Ishikawa (cell line): ENCODE data around the gene CORO2B.

Source experiments
- CEBPB ChIP-seq: IDR thresholded peaks from 2 replicates; pipeline ENCODE4 v1.6.1; 2012
- CREB1 ChIP-seq: IDR thresholded peaks from 2 replicates; pipeline ENCODE4 v1.6.1; 2012; ENCODE audit warnings: low read depth
- EGR1 ChIP-seq: IDR thresholded peaks from 2 replicates; pipeline ENCODE4 v1.6.1; 2012
- EP300 ChIP-seq: IDR thresholded peaks from 2 replicates; pipeline ENCODE4 v1.6.1; 2012; ENCODE audit warnings: borderline replicate concordance
- FOXM1 ChIP-seq: IDR thresholded peaks from 2 replicates; pipeline ENCODE4 v1.6.1; 2012; ENCODE audit warnings: low read depth, borderline replicate concordance
- MAX ChIP-seq: IDR thresholded peaks from 2 replicates; pipeline ENCODE4 v1.6.1; 2012
- NFIC ChIP-seq: IDR thresholded peaks from 2 replicates; pipeline ENCODE4 v1.6.1; 2012
- RAD21 ChIP-seq: IDR thresholded peaks from 2 replicates; pipeline ENCODE4 v1.6.1; 2012; ENCODE audit warnings: low read depth
- TAF1 ChIP-seq: IDR thresholded peaks from 2 replicates; pipeline ENCODE4 v1.6.1; 2012; ENCODE audit warnings: low read depth, mild to moderate bottlenecking
- TCF12 ChIP-seq: IDR thresholded peaks from 2 replicates; pipeline ENCODE4 v1.6.1; 2012; ENCODE audit warnings: low read depth
- TEAD4 ChIP-seq: IDR thresholded peaks from 2 replicates; pipeline ENCODE4 v1.6.1; 2012
- USF1 ChIP-seq: IDR thresholded peaks from 2 replicates; pipeline ENCODE4 v1.6.1; 2012
- YY1 ChIP-seq: IDR thresholded peaks from 2 replicates; pipeline ENCODE4 v1.6.1; 2012; ENCODE audit warnings: low read depth
- TF ChIP-seq, protein P1 (sequence below): IDR thresholded peaks from 2 replicates; pipeline ENCODE4 v1.6.1; 2012; ENCODE audit warnings: low read depth, mild to moderate bottlenecking

DNA sequence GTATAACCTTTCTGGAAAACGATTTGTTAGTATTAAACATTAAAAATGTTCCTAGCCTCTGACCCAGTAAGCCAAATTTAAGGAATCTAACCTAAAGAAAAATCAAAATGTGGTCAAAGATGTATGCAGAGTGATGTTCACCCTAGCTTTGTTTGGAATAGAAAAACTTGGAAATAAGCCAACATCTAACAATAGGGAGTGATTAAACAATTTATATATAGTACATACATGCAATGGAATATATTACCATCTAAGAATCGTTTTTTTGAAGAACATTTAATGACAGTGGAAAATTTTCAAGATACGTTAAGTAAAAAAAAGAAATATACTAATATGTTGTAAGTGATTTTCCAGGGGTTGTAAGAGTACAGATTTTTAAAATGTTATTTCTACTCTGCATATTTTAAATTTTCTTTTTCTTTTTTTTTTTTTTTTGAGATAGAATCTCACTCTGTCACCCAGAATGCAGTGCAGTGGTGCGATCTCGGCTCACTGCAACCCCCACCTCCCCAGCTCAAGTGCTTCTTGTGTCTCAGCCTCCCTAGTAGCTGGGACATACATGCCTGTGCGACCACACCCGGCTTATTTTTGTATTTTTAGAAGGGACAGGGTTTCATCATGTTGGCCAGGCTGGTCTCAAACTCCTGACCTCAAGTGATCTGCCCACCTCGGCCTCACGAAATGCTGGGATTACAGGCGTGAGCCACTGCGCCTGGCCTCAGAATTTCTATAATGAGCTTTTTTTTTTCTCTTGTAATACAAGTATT, 187.0 kb downstream of the CORO2B start:
- TF ChIP-seq NFIC (peak; percentile 30; the same call in 1 of the 2 replicates), RAD21 (no peak), MAX (no peak), TCF12 (no peak), EP300 (no peak), YY1 (no peak), TEAD4 (no peak), CREB1 (no peak), USF1 (no peak), CEBPB (no peak), FOXM1 (no peak), TAF1 (no peak), EGR1 (no peak)
- TF ChIP-seq, protein P1, sequence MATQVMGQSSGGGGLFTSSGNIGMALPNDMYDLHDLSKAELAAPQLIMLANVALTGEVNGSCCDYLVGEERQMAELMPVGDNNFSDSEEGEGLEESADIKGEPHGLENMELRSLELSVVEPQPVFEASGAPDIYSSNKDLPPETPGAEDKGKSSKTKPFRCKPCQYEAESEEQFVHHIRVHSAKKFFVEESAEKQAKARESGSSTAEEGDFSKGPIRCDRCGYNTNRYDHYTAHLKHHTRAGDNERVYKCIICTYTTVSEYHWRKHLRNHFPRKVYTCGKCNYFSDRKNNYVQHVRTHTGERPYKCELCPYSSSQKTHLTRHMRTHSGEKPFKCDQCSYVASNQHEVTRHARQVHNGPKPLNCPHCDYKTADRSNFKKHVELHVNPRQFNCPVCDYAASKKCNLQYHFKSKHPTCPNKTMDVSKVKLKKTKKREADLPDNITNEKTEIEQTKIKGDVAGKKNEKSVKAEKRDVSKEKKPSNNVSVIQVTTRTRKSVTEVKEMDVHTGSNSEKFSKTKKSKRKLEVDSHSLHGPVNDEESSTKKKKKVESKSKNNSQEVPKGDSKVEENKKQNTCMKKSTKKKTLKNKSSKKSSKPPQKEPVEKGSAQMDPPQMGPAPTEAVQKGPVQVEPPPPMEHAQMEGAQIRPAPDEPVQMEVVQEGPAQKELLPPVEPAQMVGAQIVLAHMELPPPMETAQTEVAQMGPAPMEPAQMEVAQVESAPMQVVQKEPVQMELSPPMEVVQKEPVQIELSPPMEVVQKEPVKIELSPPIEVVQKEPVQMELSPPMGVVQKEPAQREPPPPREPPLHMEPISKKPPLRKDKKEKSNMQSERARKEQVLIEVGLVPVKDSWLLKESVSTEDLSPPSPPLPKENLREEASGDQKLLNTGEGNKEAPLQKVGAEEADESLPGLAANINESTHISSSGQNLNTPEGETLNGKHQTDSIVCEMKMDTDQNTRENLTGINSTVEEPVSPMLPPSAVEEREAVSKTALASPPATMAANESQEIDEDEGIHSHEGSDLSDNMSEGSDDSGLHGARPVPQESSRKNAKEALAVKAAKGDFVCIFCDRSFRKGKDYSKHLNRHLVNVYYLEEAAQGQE = no peak
